ENCODE results near the gene DEPP1. TPM values are rescaled to one million over a fixed set of nuclear protein-coding genes. Genes with fewer than 3 reads are reported as not detected.

The DEPP1 gene
- total RNA-seq, 1 experiment from 2014 or later, result 10.0 TPM

DNA sequence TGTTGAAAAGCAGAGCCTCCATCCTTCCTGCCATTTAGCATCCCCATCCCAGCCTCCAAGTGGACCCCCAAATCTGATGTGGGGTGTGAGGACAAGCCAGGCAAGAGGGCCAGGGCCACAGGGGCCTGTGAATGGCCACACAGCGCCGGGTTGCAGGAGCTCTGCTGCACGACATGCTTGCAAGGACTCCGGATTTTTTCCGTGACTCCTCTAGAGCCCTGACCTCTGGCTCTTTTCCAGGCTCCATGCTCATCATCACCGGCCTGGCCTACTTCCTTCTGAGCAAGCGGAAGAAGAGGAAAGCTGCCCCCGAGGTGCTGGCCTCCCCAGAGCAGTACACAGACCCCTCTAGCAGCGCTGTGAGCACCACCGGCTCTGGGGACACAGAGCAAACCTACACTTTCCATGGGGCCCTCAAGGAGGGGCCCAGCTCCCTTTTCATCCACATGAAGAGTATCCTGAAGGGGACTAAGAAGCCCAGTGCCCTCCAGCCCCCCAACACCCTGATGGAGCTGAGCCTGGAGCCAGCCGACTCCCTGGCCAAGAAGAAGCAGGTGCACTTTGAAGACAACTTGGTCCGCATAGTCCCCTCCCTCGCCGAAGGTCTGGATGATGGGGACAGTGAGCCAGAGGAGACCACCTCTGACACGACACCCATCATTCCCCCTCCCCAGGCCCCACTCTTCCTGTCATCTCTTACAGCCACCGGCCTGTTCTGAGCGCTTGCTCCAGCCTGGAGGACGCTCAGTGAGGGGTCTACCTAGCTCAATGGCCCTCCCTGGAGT, 44.0 kb downstream of the DEPP1 start:
- DNase-seq (ENCODE audit: low read depth), result no peak

DNA sequence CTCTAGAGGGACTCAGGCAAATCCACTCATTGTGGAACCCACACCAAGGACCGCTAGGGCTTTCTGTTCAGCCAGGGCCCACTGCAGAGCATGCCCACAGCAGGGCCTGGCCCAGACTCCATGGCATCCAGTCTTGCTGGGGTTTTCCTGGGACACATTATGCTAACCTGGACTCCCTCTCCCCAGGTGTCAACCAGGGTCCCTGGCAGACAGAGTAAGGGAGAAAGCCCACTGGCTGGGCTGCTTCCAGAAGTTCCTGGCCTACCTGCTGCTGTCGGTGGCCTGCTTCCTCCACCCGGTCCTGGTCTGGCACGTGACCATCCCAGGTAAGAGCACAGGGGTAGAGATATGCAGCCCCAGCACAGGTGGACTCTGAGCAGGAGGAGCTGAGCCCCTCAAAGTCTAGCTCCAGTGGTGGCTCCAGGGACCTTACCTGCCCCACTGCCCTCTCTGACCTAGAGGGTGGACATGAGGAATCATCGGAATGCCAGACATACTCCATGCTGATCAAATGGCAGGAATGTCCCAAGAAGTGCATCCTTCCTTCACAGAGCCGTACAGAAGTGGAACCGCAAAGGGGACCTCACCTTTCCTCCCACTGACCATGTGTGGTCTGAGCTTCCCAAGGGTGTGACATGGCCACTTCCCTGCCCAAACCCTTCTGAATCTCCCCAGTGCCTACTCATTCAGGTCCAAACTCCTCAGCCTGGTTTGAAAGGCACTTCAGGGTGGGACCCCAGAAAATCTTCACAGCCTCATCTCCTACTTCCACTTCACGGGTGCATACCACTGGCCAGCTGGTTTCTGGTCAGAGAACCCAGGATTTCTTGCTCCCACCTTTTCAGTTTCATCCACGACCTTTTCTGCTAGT, 44.9 kb downstream of the DEPP1 start:
- no peak for DNase-seq (ENCODE audit: low read depth)

DNA sequence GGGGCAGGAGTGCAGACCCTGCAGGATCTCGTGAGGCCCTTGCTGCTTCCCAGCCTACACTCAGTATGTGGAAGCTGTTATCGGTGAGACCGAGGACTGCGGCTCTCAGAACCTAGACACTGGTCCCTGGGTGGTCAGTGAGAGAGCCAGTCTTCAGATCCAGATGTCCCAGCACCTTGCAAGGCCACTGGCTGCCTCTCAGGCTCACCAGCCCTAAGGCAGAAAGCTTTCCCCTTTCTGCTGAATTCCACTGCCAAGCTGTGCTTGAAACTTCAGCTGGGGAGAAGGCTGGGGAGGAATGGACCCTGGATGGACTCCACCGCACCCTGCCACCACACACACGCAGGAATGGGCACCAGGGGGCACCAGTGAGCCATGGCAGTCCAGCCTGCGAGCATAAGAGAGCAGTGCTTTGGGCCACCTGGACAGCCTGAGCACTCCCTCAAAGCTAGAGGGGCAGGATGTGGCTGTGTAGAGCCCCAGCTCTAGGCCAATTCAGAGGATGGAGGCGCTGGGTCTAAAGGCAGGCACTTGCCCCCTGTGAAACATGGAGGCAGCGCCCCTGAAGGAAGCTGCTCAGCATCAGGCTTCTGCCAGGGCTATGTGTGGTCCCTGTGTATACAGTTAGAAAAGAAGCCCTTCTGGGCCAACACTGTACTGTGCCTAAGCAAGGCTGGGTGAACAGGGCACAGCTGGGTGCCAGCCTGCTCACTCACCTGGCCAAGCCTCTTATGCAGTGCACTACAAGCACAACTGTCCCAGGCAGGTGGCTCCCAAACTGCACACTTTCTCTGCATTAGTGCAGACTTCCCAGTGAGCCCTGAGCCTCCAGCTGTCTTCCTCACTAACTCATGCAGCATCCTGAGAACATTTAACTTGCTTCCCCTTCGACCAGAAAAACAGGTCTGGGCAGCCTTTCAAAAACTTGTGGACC, 45.8 kb downstream of the DEPP1 start:
- DNase-seq (ENCODE audit: low read depth), result peak; percentile 72

DNA sequence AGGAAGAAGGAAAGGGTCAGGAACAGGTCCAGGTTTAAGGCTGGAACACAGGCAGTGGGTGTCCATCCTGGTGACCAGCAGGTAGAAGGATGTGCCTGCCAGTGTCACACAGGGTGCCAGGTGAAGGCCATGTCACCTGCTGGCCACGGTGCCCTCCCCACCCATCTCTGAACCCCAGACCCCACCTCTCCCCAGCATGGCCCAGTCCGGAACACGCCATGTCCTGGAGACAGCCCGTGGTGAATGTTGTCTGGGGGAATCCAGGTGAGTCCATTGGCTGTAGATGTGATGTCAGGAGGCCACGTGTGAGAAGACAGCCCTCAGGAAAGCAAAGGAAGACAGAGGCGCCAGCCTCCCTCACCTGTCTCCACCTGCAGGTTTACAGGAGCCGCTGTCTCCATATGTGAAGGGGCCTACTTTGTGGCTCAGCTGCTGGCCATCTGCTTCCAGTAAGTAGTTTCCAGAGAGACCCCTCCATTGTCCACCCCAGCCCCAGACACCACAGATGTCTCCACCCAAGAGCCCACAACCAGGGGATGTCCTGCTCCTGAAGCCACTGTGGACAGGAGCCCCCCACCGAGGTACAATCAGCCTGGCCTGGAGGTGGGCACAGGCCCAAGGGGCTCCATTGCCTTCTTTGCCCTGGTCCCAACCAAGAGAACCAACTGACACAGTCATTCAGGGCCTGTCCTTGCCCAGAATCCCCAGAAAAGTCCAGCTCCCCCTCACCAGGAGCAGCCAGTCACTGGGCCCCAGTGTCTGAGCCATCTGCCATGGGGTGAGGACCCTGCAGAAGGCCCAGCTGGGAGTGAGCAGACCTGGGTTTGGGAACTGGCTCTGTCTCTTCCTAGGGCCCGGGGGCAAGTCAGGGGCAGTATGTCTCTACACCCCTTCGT, 46.7 kb downstream of the DEPP1 start:
- DNase-seq (ENCODE audit: low read depth), result no peak

DNA sequence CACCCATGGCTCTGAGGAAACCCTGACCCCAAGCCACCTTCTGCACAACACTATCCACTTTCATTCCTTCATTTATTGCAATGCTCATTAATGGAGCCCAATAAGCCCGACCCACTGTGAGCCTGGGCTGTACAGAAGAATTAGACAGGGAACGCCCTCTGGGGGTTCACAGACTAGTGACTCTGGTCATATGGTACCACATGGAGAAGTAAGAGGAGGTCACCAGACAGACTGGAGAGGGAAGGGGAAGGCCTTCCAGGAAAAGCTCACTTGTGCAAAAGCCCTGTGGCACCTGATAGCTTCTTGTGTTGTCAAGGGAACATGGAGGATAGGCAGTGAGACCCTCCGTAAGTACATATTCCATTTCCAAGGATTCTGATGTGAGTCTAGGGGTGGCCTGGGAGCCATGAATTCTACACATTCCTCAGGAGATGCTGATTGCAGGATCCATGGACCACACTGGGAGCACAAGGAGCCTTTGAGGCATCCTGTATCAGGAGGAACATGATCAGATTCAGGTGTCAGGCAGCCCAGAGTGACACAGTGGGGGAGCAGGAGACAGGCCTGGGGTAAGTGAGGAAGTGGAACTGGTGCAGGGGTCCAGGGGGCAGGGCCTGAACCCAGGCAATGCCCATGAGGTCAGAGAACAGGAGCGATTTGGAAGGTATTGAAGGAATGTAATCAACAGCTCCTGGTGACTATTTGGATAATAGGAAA, 47.5 kb downstream of the DEPP1 start:
- DNase-seq (ENCODE audit: low read depth), result no peak

DNA sequence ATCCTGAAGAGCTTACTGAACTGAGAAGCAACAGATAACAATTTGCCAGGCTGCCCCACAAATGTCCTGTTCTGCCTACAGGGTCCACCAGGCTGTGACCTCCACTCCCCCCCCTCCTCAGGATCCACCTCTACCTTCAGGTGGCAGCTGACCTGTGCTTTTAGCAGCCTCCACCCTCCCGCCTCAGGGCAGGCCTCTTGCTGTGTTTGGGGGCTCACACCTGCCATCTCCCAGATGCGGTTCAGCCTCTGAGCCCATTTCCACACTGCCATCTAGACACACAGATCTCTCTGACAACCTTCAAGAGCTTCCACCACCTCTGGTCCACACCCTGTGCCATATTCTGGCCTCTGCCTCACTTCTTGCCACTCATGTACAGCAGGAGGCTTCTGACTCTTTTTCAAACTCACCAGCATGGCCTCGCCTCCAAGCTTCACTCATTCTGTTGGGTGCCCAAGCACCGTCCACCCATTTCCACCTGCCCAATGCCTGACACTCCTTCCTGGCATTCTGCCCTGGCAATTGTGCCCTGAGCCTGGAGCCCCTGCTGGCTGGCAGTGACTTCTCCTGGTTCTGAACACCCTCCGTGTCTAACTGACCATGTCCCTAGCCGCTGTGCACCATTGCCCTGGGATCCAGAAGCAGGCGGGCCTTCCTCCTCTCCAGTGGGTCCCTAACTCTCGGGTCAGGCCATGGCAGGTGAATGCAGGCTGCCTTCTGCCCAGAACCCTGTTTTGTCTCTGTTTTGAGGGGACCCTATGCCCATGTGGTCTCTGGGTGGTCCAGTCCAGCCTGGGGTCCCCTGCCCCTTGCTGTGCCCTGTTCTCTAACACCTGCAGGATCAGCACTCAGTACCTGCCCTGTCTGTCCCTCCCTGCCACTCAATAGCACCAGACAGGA, 49.0 kb downstream of the DEPP1 start:
- DNase-seq (ENCODE audit: low read depth), result no peak

DNA sequence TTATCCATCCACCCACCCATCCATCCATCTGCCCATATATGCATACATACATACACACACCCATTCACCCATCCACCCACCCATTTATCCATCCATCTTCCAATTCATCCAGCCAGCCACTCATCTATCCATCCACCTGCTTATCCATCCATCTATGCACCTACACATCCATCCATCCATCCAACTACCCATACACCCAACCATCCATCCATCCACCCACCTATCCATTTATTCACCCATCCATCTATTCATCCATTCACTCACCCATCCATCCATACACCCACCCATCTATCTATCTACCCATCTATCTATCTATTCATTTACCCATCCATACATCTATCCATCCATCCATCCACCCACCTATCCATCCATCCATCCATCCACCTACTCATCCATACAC, 50.1 kb downstream of the DEPP1 start:
- DNase-seq (ENCODE audit: low read depth), result no peak

DNA sequence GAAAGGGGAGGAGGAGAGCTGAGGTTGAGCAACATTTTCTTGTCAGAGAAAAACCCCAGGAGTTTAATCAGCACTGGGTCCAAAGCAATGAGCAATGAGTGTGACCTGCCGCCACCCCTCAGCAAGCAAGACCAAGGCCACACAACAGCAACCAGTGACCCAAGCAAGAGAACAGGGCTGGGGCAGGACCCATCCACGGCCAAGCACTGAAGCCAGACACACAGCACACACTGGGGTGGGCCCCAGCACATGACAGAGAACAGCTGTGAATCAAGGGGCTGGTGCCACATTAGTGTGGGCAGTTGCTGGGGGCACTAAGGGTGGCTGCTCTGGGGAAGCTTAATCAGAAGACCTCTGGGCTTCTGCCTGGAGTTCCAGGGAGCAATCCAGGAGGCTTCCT, 51.3 kb downstream of the DEPP1 start:
- no peak for DNase-seq (ENCODE audit: low read depth)

DNA sequence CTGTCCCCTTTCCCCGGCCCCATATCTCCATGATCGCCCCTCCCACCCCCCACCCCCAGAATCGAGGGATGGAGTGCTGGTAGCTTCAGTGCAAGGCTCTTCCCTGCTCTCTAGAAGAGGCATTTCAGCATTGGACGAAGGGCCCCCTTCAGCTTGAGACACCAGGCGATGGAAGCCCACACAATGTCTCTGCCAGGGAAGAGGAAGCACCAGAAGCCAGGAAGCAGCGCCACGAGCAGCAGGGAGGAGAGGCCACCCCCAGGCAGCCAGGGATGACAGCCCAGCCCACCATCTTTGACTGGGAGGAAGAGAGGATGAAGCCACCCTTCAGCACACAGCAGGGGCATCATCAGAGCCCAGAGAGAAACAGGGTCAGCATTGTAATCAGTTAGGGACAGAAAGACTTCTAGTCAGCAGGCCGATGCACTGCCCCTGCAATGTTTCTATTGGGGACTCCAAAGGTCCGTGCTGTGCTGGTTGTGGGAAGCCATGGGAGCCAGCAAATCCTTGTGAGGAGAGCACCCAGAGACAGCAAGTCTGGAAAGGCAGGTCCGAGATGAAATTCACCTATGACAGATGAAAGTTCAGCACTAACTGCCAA, 51.8 kb downstream of the DEPP1 start:
- DNase-seq (ENCODE audit: low read depth), result no peak

Other genes with a start within 250 kb of the DEPP1 start
- gene TMEM72, start 67.5 kb downstream of the DEPP1 start, total RNA-seq (2014; rRNA removed), result not detected in 2 replicates
- gene RASSF4, start 19.0 kb downstream of the DEPP1 start, total RNA-seq (2014; rRNA removed), result 16.9 and 29.5 TPM in 2 replicates
- gene ZNF22, start 22.1 kb upstream of the DEPP1 start, total RNA-seq (2014; rRNA removed), result 21.8 and 23.5 TPM in 2 replicates